Central memory CD8-positive, alpha-beta T cell (primary cell): ENCODE data around the gene ZFHX3.

ENCODE experiments used
- ATAC-seq: fragments of 150-1000 bp; cut with Tn5 transposase; replicated peaks from 2 replicates; pipeline ENCODE4 v1.10.0; 2022; ENCODE audit warnings: mild to moderate bottlenecking, moderate FRiP score, moderate number of reproducible peaks; ENCODE audit not compliant: poor library complexity, severe bottlenecking; ENCODE audit errors: extremely low read depth
- DNase-seq, 2 donors: peaks; one replicate each; pipeline ENCODE4 v3.0.0; 2021; ENCODE audit warnings: low spot score in 2 of 2
- H3K27ac Mint-ChIP-seq: one replicate; pipeline ENCODE4 v1.8.0; 2022; ENCODE audit warnings: low read depth, mild to moderate bottlenecking, moderate library complexity, mixed read lengths
- H3K27me3 Mint-ChIP-seq: one replicate; pipeline ENCODE4 v1.8.0; 2022; ENCODE audit warnings: mixed read lengths
- H3K36me3 Mint-ChIP-seq: one replicate; pipeline ENCODE4 v1.8.0; 2022; ENCODE audit warnings: mild to moderate bottlenecking, moderate library complexity, mixed read lengths; ENCODE audit not compliant: insufficient read depth
- H3K4me1 Mint-ChIP-seq: one replicate; pipeline ENCODE4 v1.8.0; 2022; ENCODE audit warnings: mixed read lengths
- H3K4me3 Mint-ChIP-seq: one replicate; pipeline ENCODE4 v1.8.0; 2022; ENCODE audit warnings: mild to moderate bottlenecking, moderate library complexity, mixed read lengths
- H3K9me3 Mint-ChIP-seq: one replicate; pipeline ENCODE4 v1.8.0; 2022; ENCODE audit warnings: mixed read lengths

ZFHX3 gene

GRCh38 chr16:72848028-72848400, 199.9 kb downstream of the ZFHX3 start:
- ATAC-seq = no peak

GRCh38 chr16:72847187-72848027, 200.5 kb downstream of the ZFHX3 start:
- Mint-ChIP-seq H3K36me3 (peaks cover 2% of the 10 kb centered on the region), H3K4me3 (no peak overlapping the region), H3K9me3 (no peaks in the 10 kb centered on the region), H3K27ac (no peak overlapping the region), H3K4me1 (peaks cover 11% of the 10 kb centered on the region), H3K27me3 (peaks cover 15% of the 10 kb centered on the region)
- no peak for DNase-seq
- no peak for ATAC-seq

More at GRCh38 chr16:72848028-72848400, 199.9 kb downstream of the ZFHX3 start:
- no peak overlapping the region for H3K4me3 Mint-ChIP-seq
- H3K4me1 Mint-ChIP-seq = peaks cover 11% of the 10 kb centered on the region
- peaks cover 15% of the 10 kb centered on the region for H3K27me3 Mint-ChIP-seq
- no peaks in the 10 kb centered on the region for H3K9me3 Mint-ChIP-seq
- peaks cover 2% of the 10 kb centered on the region for H3K36me3 Mint-ChIP-seq
- no peak overlapping the region for H3K27ac Mint-ChIP-seq
- no peak for DNase-seq

- Mint-ChIP-seq H3K27ac (no peak overlapping the region), H3K36me3 (peaks cover 2% of the 10 kb centered on the region), H3K27me3 (peaks cover 15% of the 10 kb centered on the region), H3K4me3 (no peak overlapping the region), H3K4me1 (peaks cover 11% of the 10 kb centered on the region), H3K9me3 (no peaks in the 10 kb centered on the region)
- no peak for DNase-seq
- no peak for ATAC-seq
Measured at GRCh38 chr16:72846594-72846993, 201.3 kb downstream of the ZFHX3 start.

GRCh38 chr16:72845322-72846020, 202.5 kb downstream of the ZFHX3 start:
- H3K27me3 Mint-ChIP-seq = peaks cover 15% of the 10 kb centered on the region
- H3K27ac Mint-ChIP-seq = no peak overlapping the region

GRCh38 chr16:72844225-72844920, 203.6 kb downstream of the ZFHX3 start:
- DNase-seq (no peak), ATAC-seq (no peak)
- peak overlapping the region; percentile 13 for H3K27ac Mint-ChIP-seq
- H3K4me1 Mint-ChIP-seq = peaks cover 11% of the 10 kb centered on the region
- H3K4me3 Mint-ChIP-seq = no peak overlapping the region
- H3K36me3 Mint-ChIP-seq = peaks cover 2% of the 10 kb centered on the region
- peaks cover 15% of the 10 kb centered on the region for H3K27me3 Mint-ChIP-seq
- no peaks in the 10 kb centered on the region for H3K9me3 Mint-ChIP-seq

More at GRCh38 chr16:72845322-72846020, 202.5 kb downstream of the ZFHX3 start:
- Mint-ChIP-seq H3K36me3 (peaks cover 2% of the 10 kb centered on the region), H3K4me1 (peaks cover 11% of the 10 kb centered on the region), H3K4me3 (no peak overlapping the region), H3K9me3 (no peaks in the 10 kb centered on the region)
- ATAC-seq (no peak), DNase-seq (no peak)

- H3K27ac Mint-ChIP-seq = no peak overlapping the region
- no peak overlapping the region for H3K4me3 Mint-ChIP-seq
- H3K4me1 Mint-ChIP-seq = peaks cover 11% of the 10 kb centered on the region
- ATAC-seq = no peak
- H3K36me3 Mint-ChIP-seq = no peaks in the 10 kb centered on the region
- H3K9me3 Mint-ChIP-seq = no peaks in the 10 kb centered on the region
- peaks cover 15% of the 10 kb centered on the region for H3K27me3 Mint-ChIP-seq
- DNase-seq = no peak
Measured at GRCh38 chr16:72841506-72841905, 206.4 kb downstream of the ZFHX3 start.

- DNase-seq (no peak), ATAC-seq (no peak)
Measured at GRCh38 chr16:72840631-72841381, 207.1 kb downstream of the ZFHX3 start.

GRCh38 chr16:72838951-72839350, 209.0 kb downstream of the ZFHX3 start:
- Mint-ChIP-seq H3K4me1 (no peaks in the 10 kb centered on the region), H3K36me3 (no peaks in the 10 kb centered on the region), H3K9me3 (no peaks in the 10 kb centered on the region), H3K27me3 (no peaks in the 10 kb centered on the region), H3K27ac (no peak overlapping the region), H3K4me3 (no peak overlapping the region)
- ATAC-seq (no peak), DNase-seq (no peak)

More at GRCh38 chr16:72840631-72841381, 207.1 kb downstream of the ZFHX3 start:
- H3K4me1 Mint-ChIP-seq = peaks cover 11% of the 10 kb centered on the region
- no peaks in the 10 kb centered on the region for H3K36me3 Mint-ChIP-seq
- peaks cover 8% of the 10 kb centered on the region for H3K27me3 Mint-ChIP-seq
- no peak overlapping the region for H3K4me3 Mint-ChIP-seq
- H3K9me3 Mint-ChIP-seq = no peaks in the 10 kb centered on the region
- no peak overlapping the region for H3K27ac Mint-ChIP-seq

- Mint-ChIP-seq H3K4me3 (no peak overlapping the region), H3K4me1 (no peaks in the 10 kb centered on the region), H3K36me3 (no peaks in the 10 kb centered on the region), H3K27ac (no peak overlapping the region), H3K27me3 (no peaks in the 10 kb centered on the region), H3K9me3 (no peaks in the 10 kb centered on the region)
- DNase-seq (no peak), ATAC-seq (no peak)
Measured at GRCh38 chr16:72838586-72838910, 209.4 kb downstream of the ZFHX3 start.

GRCh38 chr16:72837846-72838585, 209.9 kb downstream of the ZFHX3 start:
- H3K27ac Mint-ChIP-seq = no peak overlapping the region
- H3K36me3 Mint-ChIP-seq = no peaks in the 10 kb centered on the region
- DNase-seq = no peak
- no peak for ATAC-seq
- no peaks in the 10 kb centered on the region for H3K4me1 Mint-ChIP-seq
- no peaks in the 10 kb centered on the region for H3K27me3 Mint-ChIP-seq
- no peak overlapping the region for H3K4me3 Mint-ChIP-seq
- H3K9me3 Mint-ChIP-seq = no peaks in the 10 kb centered on the region

GRCh38 chr16:72836985-72837384, 210.9 kb downstream of the ZFHX3 start:
- no peaks in the 10 kb centered on the region for H3K9me3 Mint-ChIP-seq
- ATAC-seq (no peak), DNase-seq (no peak)
- H3K36me3 Mint-ChIP-seq = no peaks in the 10 kb centered on the region
- no peak overlapping the region for H3K4me3 Mint-ChIP-seq
- H3K27me3 Mint-ChIP-seq = no peaks in the 10 kb centered on the region
- no peaks in the 10 kb centered on the region for H3K4me1 Mint-ChIP-seq
- no peak overlapping the region for H3K27ac Mint-ChIP-seq

- H3K9me3 Mint-ChIP-seq = no peaks in the 10 kb centered on the region
- H3K4me1 Mint-ChIP-seq = no peaks in the 10 kb centered on the region
- no peak for ATAC-seq
- H3K27me3 Mint-ChIP-seq = no peaks in the 10 kb centered on the region
- H3K36me3 Mint-ChIP-seq = no peaks in the 10 kb centered on the region
- H3K4me3 Mint-ChIP-seq = no peak overlapping the region
- no peak for DNase-seq
- no peak overlapping the region for H3K27ac Mint-ChIP-seq
Measured at GRCh38 chr16:72836181-72836580, 211.7 kb downstream of the ZFHX3 start.
